Measurements from ENCODE around the gene PRPF19.

- TF ChIP-seq EZH2 (IDR thresholded peaks at IDR 0.05; ENCODE audit: borderline replicate concordance, low read depth, low read length, severe bottlenecking) = no peak
- no peak for TF ChIP-seq CTCF (IDR thresholded peaks at IDR 0.05; ENCODE audit: borderline replicate concordance, extremely low read depth, low read length, poor library complexity, severe bottlenecking)
These were observed 4.5 kb upstream of the PRPF19 start for GRCh38 chr11:60910711-60911380.

All from DND-41 (cell line).